Adipocyte (in vitro differentiated cells): Measurements from ENCODE around the gene NOL4L.
A peak's percentile ranks its signal among the peaks of the same experiment; 100 is the strongest.

Source experiments
- DNase-seq: peaks from one replicate; pipeline ENCODE4 v3.0.0-alpha.2; 2015; ENCODE audit warnings: low read depth
- H3K27me3 ChIP-seq: replicated peaks from 2 replicates; pipeline ENCODE4 v1.7.0; 2013; ENCODE audit warnings: mild to moderate bottlenecking, low read length, moderate library complexity; ENCODE audit not compliant: control insufficient read depth, insufficient read depth
- H3K36me3 ChIP-seq: 2 replicates; pipeline ENCODE4 v1.7.0; 2013; ENCODE audit warnings: low read length, mild to moderate bottlenecking, moderate library complexity; ENCODE audit not compliant: control insufficient read depth, insufficient read depth, severe bottlenecking
- H3K4me1 ChIP-seq: 2 replicates; pipeline ENCODE4 v1.7.0; 2013; ENCODE audit warnings: mild to moderate bottlenecking, low read length, moderate library complexity; ENCODE audit not compliant: control insufficient read depth, insufficient read depth
- H3K4me3 ChIP-seq: 2 replicates; pipeline ENCODE4 v1.7.0; 2013; ENCODE audit warnings: mild to moderate bottlenecking, low read length, moderate library complexity
- H3K9ac ChIP-seq: 2 replicates; pipeline ENCODE4 v1.7.0; 2013; ENCODE audit warnings: mild to moderate bottlenecking, low read length, moderate library complexity
- H3K9me3 ChIP-seq: 2 replicates; pipeline ENCODE4 v1.7.0; 2013; ENCODE audit warnings: mild to moderate bottlenecking, low read length, moderate library complexity; ENCODE audit not compliant: control insufficient read depth

NOL4L gene

GRCh38 chr20:32585011-32585585, at the start of gene NOL4L:
Gene NOL4L, minus strand, starts transcription at chr20:32585333. Its CDS starts 443 bp downstream, at chr20:32584890.
- H3K27me3 ChIP-seq = peaks cover 10% of the 10 kb centered on the region
- no peaks in the 10 kb centered on the region for H3K9me3 ChIP-seq
- peak within 1 kb of the TSS; percentile 63 for H3K9ac ChIP-seq
- H3K4me3 ChIP-seq = peak within 1 kb of the TSS; percentile 78
- peak; percentile 68 for DNase-seq
- no peaks in the 10 kb centered on the region for H3K36me3 ChIP-seq
- no peaks in the 10 kb centered on the region for H3K4me1 ChIP-seq

- no peaks in the 10 kb centered on the region for H3K9me3 ChIP-seq
- H3K4me3 ChIP-seq = no peak overlapping the region
- H3K27me3 ChIP-seq = peaks cover 23% of the 10 kb centered on the region
- no peaks in the 10 kb centered on the region for H3K36me3 ChIP-seq
- H3K9ac ChIP-seq = no peak overlapping the region
- DNase-seq = peak; percentile 32
- peaks cover 6% of the 10 kb centered on the region for H3K4me1 ChIP-seq
These were observed 49.1 kb upstream of the NOL4L start for GRCh38 chr20:32634041-32634805.

GRCh38 chr20:32632461-32633354, 47.6 kb upstream of the NOL4L start:
- DNase-seq = no peak
- Histone ChIP-seq H3K9me3 (no peaks in the 10 kb centered on the region), H3K4me3 (no peak overlapping the region), H3K27me3 (peaks cover 23% of the 10 kb centered on the region), H3K9ac (no peak overlapping the region), H3K36me3 (no peaks in the 10 kb centered on the region), H3K4me1 (peaks cover 7% of the 10 kb centered on the region)

- Histone ChIP-seq H3K4me1 (peaks cover 14% of the 10 kb centered on the region), H3K27me3 (peaks cover 19% of the 10 kb centered on the region), H3K9ac (no peak overlapping the region), H3K9me3 (no peaks in the 10 kb centered on the region), H3K4me3 (no peak overlapping the region), H3K36me3 (no peaks in the 10 kb centered on the region)
- no peak for DNase-seq
These were observed 46.9 kb upstream of the NOL4L start for GRCh38 chr20:32631933-32632460.

- H3K4me3 ChIP-seq = no peak overlapping the region
- H3K9me3 ChIP-seq = no peaks in the 10 kb centered on the region
- peaks cover 39% of the 10 kb centered on the region for H3K27me3 ChIP-seq
- no peaks in the 10 kb centered on the region for H3K36me3 ChIP-seq
- peaks cover 8% of the 10 kb centered on the region for H3K4me1 ChIP-seq
- no peak for DNase-seq
- H3K9ac ChIP-seq = no peak overlapping the region
These were observed 44.7 kb upstream of the NOL4L start for GRCh38 chr20:32629813-32630212.

- Histone ChIP-seq H3K4me3 (no peak overlapping the region), H3K4me1 (peaks cover 8% of the 10 kb centered on the region), H3K36me3 (no peaks in the 10 kb centered on the region), H3K9me3 (no peaks in the 10 kb centered on the region), H3K27me3 (peaks cover 42% of the 10 kb centered on the region), H3K9ac (no peak overlapping the region)
- DNase-seq = no peak
These were observed 43.9 kb upstream of the NOL4L start for GRCh38 chr20:32628960-32629530.

- H3K36me3 ChIP-seq = no peaks in the 10 kb centered on the region
- DNase-seq = no peak
- H3K9ac ChIP-seq = no peak overlapping the region
- peaks cover 8% of the 10 kb centered on the region for H3K4me1 ChIP-seq
- H3K9me3 ChIP-seq = no peaks in the 10 kb centered on the region
- peaks cover 24% of the 10 kb centered on the region for H3K27me3 ChIP-seq
- no peak overlapping the region for H3K4me3 ChIP-seq
These were observed 41.9 kb upstream of the NOL4L start for GRCh38 chr20:32626859-32627636.

GRCh38 chr20:32626407-32626806, 41.3 kb upstream of the NOL4L start:
- DNase-seq = no peak

GRCh38 chr20:32625996-32626395, 40.9 kb upstream of the NOL4L start:
- H3K4me1 ChIP-seq = peaks cover 8% of the 10 kb centered on the region
- H3K4me3 ChIP-seq = no peak overlapping the region
- no peak overlapping the region for H3K9ac ChIP-seq
- no peak for DNase-seq
- peaks cover 32% of the 10 kb centered on the region for H3K27me3 ChIP-seq
- no peaks in the 10 kb centered on the region for H3K9me3 ChIP-seq
- no peaks in the 10 kb centered on the region for H3K36me3 ChIP-seq

More at GRCh38 chr20:32626407-32626806, 41.3 kb upstream of the NOL4L start:
- H3K4me1 ChIP-seq = peaks cover 8% of the 10 kb centered on the region
- no peaks in the 10 kb centered on the region for H3K9me3 ChIP-seq
- H3K4me3 ChIP-seq = no peak overlapping the region
- no peaks in the 10 kb centered on the region for H3K36me3 ChIP-seq
- peaks cover 30% of the 10 kb centered on the region for H3K27me3 ChIP-seq
- no peak overlapping the region for H3K9ac ChIP-seq

GRCh38 chr20:32624687-32625345, 39.7 kb upstream of the NOL4L start:
- no peak for DNase-seq
- peaks cover 8% of the 10 kb centered on the region for H3K4me1 ChIP-seq
- H3K27me3 ChIP-seq = peaks cover 36% of the 10 kb centered on the region
- no peak overlapping the region for H3K9ac ChIP-seq
- H3K9me3 ChIP-seq = no peaks in the 10 kb centered on the region
- no peak overlapping the region for H3K4me3 ChIP-seq
- no peaks in the 10 kb centered on the region for H3K36me3 ChIP-seq
